ENCODE data around the gene LTBP4.
"Not testable (repeated sequence)": the region's sequence is repeated elsewhere in the genome, so short reads cannot be mapped to it uniquely, and the experiment has no call there.

The LTBP4 gene

DNA sequence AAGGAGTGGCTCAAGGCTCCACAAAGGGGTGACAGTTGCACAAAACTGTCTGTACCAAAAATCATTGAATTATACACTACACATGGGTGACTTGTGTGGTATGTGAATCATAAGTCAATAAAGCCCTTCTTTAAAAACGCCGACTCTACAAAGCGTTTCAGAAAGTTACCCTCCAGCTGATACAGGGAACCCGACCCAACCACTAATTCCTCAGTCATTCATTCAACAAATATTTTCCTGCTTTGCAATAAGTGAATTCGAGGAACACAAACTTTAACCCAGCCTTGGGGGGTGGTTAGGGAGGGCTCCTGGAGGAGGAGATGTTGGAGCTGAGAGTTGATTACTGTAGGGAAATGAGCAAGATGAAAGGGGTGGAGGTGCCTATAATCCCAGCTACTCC, 32.0 kb downstream of the LTBP4 start:
- no peak for DNase-seq

DNA sequence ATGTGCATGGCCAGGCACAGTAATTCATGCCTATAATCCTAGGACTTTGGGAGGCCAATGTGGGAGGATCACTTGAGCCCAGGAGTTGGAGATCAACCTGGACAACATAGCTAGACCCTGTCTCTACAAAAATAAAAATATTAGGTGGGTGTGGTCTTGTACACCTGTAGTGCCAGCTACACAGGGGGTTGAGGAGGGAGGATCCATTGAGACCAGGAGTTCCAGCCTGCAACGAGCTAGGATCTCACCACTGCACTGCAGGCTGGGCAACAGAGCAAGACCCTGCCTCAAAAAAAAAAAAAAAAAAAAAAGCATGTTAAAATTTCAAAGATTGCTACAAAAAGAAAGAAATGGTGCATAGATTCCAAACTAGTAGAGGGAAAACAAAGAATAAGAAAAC, 37.2 kb downstream of the LTBP4 start:
- no peak for DNase-seq

GRCh38 chr19:40639638-40639982, 38.4 kb downstream of the LTBP4 start:
- DNase-seq: no peak

GRCh38 chr19:40640744-40641143, 39.6 kb downstream of the LTBP4 start:
- DNase-seq: no peak

DNA sequence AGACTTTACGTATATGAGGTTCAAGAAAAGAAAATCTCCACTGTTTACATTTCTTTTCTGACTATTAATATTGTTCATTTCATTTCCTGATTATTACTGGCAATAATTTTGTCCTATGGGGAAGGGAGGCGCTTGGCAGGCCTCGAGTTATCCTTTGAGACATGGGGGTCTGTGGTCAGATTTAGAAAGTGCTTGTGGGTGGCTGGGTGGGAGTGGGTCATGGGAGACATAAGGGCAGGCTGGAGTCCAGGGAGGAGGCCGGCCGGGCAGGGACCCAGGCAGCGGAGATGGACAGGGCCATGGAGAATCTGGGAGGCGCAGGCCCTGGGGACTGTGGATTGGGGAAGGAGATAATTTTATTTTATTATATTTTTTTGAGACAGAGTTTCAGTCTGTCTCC, 40.1 kb downstream of the LTBP4 start:
- no peak for DNase-seq

GRCh38 chr19:40642051-40642706, 41.0 kb downstream of the LTBP4 start:
- DNase-seq: no peak

GRCh38 chr19:40642757-40643305, 41.7 kb downstream of the LTBP4 start:
- no peak for DNase-seq

GRCh38 chr19:40646743-40647254, 45.6 kb downstream of the LTBP4 start:
- no peak for DNase-seq

DNA sequence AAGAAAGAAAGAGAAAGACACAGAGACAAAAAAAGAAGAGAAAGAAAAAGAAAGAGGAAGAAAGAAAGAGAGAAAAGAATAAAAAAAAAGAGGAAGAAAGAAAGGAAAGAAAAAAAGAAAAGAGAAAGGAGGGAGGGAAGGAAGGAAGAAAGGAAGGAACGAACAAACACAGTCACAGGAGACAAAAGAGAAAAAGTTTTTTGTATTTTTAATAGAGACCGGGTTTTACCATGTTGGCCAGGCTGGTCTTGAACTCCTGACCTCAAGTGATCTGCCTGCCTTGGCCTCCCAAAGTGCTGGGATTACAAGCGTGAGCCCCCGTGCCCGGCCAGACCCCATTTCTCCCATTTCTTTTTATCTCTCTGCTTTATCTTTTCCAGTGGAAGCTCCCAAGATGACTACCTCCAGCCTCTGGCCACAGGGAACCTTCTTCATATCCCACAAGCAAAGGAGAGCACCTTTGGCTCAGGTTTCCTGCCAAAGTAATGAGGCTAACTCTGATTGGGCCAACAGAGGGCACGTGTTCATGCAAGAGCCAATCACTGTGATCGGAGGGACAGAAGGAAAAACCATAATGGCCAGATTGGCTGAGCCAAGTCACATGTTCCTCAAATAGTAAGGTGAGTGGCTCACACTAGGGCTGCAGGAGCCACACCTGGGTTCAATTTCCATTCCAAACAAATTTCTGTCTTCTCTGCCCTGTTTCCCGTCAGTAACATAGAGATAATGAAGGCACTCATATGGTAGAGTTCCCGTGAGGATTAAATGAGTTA, 48.9 kb downstream of the LTBP4 start:
- not testable (repeated sequence) for DNase-seq

GRCh38 chr19:40650749-40651305, 49.7 kb downstream of the LTBP4 start:
- DNase-seq: no peak

DNA sequence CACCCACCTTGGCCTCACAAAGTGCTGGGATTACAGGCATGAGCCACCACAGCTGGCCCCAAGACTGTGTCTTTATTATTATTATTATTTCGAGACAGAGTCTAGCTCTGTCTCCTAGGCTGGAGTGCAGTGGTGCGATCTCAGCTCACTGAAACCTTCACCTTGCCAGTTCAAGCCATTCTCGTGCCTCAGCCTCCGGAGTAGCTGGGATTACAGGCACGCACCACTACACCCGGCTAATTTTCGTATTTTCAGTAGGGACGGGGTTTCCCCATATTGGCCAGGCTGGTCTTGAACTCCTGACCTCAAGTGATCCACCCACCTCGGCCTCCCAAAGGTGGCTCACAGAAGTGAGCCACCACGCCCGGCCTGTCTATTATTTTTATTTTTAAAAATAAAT, 51.1 kb downstream of the LTBP4 start:
- DNase-seq: not testable (repeated sequence)

DNA sequence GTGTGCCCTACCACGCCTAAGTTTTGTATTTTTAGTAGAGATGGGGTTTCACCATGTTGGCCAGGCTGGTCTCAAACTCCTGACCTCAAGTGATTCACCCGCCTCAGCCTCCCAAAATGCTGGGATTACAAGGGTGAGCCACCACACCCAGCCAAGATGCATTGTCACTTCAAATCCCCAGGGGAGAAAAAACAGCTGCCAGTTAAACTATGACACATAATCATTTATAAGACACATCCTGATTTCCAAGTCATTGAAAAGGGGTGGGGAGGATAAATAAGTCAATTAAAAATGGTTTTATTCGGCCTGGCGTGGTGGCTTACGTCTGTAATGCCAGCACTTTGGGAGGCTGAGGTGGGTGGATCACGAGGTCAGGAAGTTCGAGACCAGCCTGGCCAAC, 54.5 kb downstream of the LTBP4 start:
- not testable (repeated sequence) for DNase-seq

DNA sequence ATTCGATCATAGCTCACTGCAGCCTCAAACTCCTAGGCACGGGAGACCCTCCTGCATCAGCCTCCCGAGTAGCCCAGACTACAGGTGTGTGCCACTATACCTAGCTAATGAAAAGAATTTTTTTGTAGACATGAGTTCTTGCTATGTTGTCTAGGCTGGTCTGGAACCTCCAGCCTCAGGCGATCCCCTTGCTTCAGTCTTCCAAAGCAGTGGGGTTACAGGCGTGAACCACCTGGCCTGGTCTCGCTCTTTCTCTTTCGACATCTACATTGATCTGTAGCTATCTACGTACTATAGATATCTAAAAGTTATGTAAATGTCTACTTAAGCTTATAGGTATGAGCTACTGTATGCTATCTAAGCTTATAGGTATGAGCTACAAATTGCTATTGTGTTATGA, 56.9 kb downstream of the LTBP4 start:
- no peak for DNase-seq

- DNase-seq: no peak
Observed at GRCh38 chr19:40659116-40659515, 57.9 kb downstream of the LTBP4 start.

- DNase-seq: no peak
Observed at GRCh38 chr19:40659566-40659965, 58.4 kb downstream of the LTBP4 start.

GRCh38 chr19:40661616-40662015, 60.4 kb downstream of the LTBP4 start:
- no peak for DNase-seq

- peak; percentile 97 for DNase-seq
Observed at GRCh38 chr19:40662925-40663694, 61.9 kb downstream of the LTBP4 start.

DNA sequence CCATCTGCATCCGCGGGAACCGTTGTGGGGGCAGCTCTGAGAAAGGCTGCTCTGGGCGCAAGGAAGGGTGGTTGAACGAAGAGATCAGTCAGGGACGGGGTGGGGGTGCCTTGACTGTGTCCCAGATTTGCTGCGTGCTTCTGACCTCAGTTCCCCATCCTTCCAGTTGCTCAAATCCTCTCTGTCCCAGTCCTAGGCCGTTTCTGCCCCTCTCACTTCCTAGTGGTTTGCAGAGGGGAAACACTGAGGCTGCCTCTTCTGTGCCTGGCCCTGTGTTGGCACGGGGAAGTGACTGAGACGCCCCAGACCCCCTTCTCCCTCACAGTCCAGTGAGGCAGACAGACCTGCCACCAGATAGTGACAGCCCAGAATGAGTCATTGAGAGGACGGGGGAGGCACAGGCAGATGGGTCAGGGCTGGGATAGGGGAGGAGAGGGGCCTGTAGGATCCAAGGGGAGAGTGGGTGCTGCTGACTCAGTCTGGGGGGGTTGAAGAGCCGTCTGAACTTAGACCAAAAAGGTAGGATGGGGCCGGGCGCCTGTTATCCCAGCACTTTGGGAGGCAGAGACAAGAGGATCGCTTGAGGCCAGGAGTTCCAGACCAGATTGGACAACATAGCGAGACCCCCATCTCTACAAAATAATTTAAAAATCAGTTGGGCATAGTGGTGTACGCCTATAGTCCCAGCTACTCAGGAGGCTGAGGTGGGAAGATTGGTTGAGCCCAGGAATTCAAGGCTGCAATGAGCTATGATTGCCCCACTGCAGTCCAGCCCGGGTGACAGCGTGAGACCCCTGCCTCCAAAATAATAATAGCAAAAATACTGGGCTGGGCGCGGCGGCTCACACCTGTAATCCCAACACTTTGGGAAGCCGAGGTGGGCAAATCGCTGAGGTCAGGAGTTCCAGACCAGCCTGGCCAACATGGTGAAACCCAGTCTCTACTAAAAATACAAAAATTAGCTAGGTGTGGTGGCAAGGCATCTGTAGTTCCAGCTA, 62.8 kb downstream of the LTBP4 start:
- peak; percentile 44 for DNase-seq

GRCh38 chr19:40666803-40667438, 65.8 kb downstream of the LTBP4 start:
- DNase-seq: no peak

DNA sequence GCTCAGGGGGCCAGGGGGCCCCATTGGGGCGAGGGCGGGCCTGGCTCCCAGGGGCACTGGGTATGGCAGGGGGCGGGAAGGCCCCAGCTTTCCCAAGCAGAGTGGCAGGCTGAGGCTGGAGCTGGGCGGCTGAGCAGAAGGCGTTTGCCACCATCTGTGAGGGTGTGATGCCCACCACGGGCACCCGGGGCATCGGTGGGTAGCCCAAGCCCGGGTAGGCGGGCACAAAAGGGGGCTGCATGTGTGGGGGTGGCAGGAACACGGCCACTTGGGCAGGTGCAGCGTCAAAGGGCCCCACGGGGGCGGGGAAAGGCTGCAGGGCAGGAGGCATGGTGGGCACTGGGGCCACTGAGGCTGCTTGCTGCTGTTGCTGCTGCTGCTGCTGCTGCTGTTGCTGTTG, 66.4 kb downstream of the LTBP4 start:
- no peak for DNase-seq

GRCh38 chr19:40668991-40669614, 67.9 kb downstream of the LTBP4 start:
- no peak for DNase-seq
